Muscle of arm (tissue), 12 donors: ENCODE data around the gene BAK1. TPM values are rescaled to one million over a fixed set of nuclear protein-coding genes. Genes with fewer than 3 reads are reported as not detected.
"Not testable (repeated sequence)": the region's sequence is repeated elsewhere in the genome, so short reads cannot be mapped to it uniquely, and the experiment has no call there.

ENCODE experiments used
- DNase-seq: peaks from one replicate; pipeline ENCODE4 v3.0.0-alpha.2; 2013
- polyA plus RNA-seq, 12 donors: library from polyadenylated mRNA; unstranded; fragments of 120-200 nt; gene quantifications; one replicate each; pipeline ENCODE4 v1.2.1, GENCODE V29; 2013; ENCODE audit not compliant: insufficient read length in 12 of 12

The BAK1 gene
- polyA plus RNA-seq, 12 donors: 9.9 to 26.6 (median 17.7) TPM; not detected in 1

DNA sequence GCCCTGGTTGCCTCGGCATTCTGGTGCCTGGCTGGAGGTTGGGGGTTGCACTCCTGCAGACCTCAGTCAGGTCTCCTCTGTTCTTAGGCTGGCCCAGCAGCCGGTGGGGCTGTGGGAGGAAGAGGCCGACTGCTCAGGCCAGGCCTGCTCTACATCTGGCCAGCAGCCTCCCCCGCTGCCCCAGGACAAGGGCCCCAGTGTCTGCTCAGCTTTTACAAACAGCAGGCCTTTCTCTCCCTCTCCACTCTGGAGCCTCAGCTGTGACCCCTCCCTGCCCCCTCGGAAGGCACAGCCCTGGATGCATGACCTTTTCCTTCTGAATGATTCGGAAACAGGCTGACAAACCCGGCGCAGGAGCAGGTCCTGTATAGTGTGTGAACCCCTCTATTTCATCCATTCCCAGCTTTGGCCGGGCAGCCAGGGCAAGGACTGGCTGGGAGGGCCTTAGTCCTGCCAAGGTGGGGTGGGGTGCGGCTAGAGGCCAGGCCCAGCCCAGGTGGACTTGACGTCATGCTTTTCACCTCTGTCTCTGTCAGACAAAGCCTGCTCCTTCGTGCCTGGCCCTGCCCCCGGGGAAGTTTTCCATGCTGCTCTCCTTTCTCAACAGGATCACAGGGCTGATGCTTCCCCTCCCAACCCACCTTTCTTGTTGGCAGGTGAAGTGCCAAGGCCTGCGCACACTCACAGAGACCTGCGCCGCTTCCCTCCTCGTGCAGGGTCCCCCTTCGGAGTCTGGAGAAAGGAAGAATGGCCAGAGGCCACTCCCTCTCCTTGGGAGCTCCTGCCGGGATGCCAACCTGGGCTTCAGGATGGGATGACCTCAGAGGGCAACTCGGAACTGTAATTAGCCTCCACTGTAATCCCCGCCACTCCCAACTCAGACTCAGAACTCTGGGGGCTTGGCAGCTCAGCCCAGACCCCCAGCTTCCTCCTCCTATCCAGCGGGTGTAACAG, 31.0 kb upstream of the BAK1 start:
- no peak for DNase-seq

DNA sequence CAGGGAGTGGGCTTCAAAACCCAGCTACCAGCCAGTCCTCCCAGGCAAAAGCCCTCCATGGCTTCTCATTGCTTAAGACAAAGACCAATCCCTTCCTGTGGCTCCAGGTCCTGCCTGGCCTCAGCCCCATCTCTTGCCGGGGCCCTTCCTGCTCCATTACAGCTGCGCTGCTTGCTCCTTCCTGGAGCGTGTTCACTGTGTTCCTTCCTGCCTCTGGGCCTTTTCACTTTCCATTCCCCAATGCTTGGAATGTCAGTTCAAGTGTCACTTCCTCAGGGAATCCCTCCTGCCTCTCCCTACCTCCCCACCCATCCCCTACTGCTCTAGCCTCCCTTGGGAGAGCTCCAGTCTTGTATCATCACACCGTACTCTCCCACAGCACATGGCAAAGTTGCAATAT, 30.0 kb upstream of the BAK1 start:
- no peak for DNase-seq

DNA sequence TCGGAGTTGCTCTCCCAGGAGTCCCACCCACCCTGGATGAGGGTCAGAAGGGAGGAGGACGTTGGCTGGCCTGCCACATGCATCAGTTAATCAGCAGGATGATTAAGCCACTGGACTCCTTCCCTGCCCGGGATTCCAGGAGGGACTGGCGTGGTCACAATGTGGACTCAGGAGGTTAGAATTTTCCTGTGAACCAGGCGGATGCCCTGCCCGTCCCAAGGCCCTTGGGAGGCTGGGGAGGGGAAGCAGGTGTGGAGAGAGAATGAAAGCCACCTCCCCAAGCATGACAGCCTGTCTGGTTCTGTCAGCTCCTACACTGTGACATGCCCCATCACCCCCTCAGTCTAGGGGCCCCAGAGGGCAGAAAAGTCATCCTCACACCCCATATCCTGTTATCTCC, 29.5 kb upstream of the BAK1 start:
- no peak for DNase-seq

DNA sequence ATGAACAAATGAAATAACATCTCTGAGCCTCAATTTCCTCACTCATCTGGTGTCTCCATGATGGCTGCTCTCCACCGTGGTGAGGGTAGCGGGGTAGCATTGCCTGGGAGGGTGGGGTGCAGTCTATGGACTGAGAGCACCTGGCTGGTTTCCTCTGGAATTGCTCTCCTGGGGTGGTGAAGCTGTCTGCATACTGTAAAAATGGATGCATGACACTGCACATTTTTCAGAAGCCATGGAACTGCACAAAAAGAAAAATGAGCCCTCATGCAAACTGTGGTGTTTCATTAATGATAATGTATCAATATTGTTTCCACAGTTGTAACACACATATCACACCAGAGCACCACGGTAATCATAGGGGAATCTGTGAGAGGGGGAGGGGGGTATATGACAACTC, 28.9 kb upstream of the BAK1 start:
- no peak for DNase-seq

DNA sequence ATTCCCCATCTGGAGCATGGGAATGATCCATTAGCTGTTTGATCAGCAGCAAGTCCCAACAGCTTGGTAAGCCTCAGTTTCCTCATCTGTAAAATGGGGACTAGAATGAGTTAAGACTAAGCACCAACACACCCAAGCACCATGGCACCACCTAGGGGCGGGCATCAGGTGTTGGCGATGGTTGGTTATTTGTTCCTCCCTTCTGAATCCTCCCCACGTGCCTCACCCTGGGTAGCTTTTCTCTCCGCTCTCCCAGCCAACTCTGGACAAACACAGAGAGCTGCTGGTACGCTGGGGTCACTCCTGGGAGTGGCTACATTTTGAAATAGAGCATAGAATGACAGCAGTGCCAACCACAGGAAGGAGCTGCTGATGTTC, 27.7 kb upstream of the BAK1 start:
- DNase-seq: no peak

DNA sequence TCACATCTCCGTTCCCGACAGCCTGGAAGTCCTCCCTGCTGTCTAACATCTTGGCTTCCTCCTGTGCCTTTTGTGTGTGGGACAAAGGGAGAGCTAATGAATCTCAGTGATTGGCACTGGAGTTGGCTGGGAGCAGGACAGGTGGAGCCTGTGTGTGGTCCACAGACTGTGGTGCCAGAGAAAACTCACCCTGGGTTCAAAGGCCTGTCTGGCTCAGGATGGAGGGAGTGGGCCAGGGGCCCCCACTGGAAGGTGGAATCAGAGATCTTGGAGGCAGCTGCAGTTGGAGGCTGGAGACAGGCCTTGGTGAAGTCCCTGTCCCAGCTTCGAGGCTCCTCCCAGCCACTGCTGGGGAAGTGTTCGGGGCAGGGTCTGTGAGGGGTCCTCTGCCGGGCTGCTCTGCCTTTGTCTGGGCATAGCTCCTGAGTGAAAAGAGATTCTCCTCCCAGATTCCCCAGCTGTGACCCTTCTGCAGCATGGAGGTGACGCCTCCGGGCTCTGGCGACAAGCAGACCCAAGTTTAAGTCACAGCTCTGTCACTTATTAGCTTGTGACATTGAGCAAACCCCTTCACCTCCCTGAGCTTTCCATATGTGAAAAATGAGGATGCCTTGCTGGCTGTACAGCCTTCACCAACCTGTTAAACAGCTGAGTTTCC, 27.2 kb upstream of the BAK1 start:
- no peak for DNase-seq

DNA sequence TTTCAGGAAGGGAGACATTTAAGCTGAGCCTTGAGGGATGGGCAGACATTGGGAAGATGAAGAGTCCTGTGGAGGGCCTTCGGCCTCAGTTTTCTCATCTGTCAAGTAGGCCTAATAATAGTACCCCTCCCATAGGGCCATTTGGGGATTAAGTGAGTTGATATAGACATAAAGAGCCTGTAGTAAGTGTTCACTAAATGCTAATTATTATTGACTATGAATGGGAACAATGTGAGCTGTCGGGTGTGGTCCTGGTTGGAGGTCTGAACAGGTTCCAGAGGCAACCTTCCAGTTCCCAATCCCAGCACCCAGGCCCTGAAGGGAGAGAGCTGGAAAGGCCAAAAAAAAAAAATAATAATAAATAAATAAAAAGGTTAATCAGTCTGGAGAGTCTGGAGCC, 26.6 kb upstream of the BAK1 start:
- DNase-seq: no peak

DNA sequence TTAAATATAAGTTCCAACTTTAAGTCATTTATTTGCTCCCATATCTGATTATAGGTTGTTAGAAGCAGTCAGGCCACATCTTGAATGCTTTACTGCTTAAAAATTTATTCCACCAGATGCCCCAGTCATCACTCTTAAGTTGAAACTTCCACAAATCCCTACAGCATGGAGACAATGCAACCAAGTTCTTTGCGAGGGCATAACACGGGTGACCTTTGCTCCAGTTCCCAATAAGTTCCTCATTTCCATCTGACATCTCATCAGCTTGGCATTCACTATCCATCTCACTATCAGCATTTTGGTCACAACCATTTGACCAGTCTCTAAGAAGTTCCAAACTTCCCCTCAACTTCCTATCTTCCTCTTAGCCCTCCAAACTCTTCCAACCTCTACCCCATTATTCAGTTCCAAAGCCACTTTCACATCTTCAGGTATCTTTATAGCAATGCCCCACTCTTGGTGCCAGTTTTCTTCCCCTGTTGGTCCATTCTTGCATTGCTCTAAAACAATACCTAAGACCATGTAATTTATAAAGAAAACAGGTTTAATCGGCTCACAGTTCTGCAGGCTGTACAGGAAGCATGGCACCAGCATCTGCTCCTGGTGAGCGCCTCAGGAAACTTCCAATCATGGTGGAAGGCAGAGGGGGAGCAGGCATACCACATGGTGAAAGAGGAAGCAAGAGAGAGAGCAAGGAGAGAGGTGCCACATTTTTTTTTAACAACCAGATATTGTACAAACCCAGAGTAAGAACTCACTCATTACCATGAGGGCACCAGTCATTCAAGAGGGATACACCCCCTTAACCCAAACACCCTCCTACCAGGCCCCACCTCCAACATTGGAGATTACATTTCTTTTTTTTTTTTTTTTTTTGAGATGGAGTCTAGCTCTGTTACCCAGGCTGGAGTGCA, 25.1 kb upstream of the BAK1 start:
- DNase-seq: no peak

DNA sequence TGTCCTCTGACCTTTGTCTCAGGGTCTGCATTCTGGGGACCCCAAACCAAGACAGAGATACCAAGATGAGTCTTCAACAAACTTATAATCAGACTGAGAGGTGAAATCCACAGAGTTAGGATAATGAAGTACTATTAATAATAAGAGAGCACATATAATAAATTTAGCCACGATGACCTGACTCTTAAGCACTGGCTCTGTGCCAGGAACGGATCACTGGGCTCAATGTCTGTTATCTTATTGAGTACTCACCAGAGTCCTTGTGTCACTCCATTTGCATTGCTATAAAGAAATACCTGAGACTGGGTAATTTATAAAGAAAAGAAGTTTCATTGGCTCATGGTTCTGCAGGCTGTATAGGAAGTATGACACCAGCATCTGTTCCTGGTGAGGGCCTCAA, 22.1 kb upstream of the BAK1 start:
- no peak for DNase-seq

DNA sequence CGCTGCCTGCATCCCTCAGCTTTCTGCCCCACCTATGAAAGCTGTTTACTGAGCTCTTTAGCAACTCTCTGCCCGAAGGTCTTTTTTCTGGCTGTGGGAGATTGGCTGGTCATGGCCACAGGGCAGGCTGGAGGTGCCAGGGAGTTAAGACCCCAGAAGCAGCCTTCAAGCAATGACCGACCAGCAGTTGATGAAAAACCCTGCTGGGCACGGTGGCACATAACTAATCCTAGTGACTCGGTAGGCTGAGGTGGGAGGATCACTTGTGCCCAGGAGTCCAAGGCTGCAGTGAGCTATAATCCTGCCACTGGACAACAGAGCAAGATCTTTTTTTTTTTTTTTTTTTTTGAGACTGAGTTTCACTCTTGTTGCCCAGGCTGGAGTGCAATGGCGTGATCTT, 20.7 kb upstream of the BAK1 start:
- no peak for DNase-seq

DNA sequence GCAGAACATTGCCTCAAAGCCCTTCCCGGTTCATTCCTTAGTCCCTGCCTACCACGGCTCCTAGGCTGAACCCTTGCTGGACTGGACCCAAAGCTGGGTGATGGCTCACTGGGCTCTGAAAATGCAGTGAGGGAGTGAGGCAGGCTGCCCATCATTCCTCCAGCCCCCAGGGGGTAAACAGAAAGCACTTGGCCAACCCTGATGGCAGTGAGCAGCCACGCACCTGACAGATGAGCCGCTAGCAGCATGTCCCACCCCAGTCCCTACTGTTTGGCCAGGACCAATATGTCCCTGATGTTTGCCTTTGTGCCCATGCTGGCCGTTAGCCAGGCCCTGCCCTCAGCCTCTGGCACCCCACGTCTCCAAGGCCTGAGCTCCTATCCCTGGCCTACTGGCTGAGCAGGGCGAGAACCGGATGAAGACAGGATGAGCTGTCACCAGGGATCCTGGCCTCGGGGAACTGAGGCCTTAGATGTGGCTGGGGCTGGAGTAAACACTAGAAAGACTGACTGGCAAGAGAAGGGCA, 19.4 kb upstream of the BAK1 start:
- DNase-seq: no peak

DNA sequence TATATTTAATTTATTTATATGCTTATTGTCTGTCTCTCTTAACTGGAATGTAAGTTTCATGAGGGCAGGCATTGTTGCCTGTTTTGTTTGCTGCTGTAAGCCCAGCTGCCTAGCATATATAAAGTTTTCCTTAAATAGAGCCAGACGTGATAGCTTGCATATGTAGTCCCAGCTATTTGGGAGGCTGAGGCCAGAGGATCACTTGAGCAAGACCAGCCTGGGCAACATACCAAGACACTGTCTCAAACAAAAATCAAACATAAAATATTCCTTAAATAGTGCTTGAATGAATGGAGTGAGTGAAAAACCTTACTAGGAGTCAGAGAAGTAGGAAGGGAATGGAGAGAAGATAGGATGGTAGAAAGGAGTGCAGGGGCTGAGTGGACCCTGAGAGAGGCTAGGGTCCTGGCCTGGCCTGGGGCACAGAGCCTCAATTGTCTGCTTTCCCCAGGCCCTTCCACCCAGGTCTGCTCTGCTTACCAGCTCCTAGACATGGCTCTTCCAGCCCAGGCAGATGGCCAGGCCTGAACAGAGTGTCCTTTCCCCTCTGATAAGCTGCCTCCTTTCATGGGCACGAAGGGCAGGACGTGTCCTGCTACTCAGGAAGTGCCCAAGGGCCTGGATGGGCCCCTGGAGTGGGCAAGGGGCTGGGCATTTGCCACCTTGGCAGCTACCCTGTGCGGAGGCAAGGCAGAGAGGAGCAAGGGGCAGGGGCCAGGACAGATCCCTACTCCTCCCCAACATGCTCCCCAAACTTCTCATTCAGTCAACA, 17.7 kb upstream of the BAK1 start:
- no peak for DNase-seq

DNA sequence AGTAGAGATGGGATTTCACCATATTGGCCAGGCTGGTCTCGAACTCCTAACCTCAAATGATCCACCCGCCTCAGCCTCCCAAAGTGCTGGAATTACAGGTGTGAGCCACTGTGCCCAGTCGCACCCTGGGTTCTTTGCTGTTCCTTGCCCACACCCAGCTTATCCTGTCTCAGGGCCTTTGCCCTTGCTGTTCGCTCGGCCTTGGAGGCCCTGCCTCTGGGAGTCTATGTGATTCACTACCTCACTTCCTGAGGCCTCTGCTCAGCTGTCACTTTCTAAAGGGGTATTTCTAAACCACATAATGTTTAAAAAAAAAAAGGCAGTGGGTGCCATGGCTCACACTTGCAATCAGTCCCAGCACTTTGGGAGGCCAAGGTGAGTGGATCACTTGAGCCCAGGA, 16.8 kb upstream of the BAK1 start:
- not testable (repeated sequence) for DNase-seq

DNA sequence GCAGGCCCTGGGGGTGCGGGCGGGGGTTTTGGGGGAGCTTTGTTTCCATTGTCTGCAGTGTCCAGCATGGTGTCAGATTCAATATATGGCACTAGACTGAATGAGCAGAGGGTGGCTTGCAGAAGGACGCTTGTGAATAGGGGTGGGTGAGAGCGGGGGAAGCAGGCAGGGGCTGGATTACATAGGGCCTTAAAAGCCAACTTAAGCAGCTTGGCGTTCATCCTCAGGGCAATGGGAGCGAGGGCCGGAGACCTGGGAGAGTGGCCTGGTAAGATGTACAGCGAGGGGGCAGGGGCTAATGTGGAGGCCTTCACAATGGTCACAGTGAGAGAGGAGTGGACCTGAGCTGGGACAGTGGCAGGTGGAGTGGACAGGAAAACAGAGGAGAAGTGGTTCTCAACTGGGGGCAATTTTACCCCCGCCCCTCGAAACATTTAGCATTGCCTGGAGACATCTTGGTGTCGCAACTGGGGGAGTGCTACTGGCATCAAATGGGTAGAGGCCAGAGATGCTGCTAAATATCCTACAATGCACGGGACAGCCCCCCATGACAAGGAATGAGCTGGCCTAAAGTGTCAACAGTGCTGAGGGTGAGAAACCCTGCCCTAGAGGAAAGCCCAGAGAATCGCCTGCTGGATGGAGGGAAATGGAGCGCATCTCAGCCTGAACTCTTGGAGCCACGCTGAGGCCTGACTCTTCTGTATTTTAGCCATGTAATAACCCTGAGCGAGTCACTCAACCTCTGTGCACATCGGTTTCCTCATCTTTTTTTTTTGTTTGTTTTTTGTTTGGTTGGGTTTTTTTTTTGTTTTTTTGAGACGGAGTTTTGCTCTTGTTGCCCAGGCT, 15.1 kb upstream of the BAK1 start:
- DNase-seq: no peak

DNA sequence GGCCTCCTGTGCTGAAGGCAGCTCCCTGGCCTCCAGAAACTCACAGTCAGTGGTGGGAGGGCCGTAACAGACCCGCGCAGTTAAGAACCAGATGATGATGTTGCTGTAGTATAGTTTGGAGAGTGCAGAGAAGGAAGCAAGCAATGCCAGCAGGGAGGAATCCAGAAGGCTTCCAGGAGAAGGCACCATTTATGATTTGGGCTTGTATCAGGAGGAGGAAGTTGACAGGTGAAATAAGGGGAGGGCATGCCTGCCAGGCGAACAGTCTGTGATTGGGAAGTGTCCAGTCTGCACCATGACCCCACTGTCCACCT, 13.3 kb upstream of the BAK1 start:
- DNase-seq: no peak

DNA sequence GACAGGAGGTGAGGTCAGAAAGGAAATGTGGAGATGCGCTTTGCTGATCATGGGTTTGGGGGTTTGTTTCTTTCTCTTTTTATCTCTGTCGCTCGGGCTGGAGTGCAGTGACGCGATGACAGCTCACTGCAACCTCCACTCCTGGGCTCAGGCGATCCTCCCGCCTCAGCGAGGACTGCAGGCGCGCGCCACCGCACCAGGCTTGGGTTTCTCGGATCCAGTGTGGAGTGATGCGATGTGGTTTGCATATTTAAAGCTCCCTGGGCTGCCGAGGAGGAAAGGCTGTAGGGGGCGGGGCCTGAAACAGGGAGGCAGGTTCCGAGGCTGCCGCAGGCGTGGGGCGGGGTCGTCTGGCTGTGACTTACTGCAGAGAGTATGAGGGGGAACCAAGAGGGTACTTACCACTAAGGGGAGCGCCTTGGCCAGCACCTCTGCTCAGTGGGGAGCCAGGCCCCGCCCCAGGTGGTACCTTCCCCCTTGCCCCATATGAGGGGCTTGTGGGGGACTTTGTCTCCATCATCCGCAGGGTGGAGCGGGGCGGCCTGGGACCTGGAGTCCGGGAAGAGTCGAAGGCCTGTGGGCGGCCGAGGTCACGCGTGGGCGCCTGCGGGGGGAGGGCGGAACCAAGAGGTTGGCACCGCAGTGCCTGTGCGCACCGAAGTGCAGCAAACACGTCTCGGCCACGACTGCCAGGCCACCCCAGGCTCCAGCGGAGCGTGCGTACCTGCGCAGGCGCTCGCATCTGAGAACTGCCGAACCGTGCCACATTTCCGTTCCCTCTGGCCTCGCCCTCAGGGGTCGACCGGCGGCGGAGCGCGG, 12.7 kb upstream of the BAK1 start:
- DNase-seq: no peak

DNA sequence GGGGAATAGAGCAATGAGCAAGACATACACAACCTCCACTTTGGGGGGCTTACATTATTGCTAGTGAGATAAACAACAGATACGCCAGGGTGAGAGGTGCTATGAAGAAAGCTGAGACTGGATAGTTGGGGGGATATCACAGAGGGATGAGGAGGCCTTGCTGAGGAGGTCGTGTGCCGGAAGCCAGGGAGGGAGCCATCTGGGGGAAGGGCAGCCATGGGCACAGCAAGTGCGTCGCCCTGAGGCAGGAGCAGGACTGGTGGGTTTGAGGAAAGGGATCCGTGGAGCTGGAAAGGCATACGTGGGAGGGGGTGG, 12.2 kb upstream of the BAK1 start:
- no peak for DNase-seq

DNA sequence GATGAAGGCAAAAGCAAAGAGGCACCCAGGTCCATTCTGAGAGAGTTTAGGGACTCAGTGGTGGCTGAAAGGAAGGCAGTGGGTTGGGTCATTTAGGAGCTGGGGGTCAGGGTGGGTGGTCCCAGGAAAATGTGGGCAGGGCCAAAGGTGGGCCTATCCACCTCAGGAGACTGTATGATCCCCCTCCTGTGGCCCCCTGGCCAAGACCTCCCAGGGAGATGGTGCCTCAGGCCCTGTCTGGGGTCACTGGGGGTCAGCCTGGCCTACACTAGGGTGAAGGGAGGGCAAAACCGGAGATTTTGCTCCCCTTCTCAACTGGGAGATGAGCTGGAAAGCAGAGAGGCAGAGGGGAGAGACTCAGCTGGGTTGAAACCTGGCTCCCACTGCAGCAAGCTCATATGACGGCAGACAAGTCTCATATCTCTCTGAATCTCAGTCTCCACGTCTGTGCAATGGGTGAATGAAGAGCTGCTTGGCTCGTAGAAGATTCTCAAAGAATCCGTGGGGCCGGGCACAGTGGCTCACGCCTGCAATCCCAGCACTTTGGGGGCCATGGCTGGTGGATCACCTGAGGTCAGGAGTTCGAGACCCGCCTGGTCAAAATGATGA, 11.5 kb upstream of the BAK1 start:
- no peak for DNase-seq

DNA sequence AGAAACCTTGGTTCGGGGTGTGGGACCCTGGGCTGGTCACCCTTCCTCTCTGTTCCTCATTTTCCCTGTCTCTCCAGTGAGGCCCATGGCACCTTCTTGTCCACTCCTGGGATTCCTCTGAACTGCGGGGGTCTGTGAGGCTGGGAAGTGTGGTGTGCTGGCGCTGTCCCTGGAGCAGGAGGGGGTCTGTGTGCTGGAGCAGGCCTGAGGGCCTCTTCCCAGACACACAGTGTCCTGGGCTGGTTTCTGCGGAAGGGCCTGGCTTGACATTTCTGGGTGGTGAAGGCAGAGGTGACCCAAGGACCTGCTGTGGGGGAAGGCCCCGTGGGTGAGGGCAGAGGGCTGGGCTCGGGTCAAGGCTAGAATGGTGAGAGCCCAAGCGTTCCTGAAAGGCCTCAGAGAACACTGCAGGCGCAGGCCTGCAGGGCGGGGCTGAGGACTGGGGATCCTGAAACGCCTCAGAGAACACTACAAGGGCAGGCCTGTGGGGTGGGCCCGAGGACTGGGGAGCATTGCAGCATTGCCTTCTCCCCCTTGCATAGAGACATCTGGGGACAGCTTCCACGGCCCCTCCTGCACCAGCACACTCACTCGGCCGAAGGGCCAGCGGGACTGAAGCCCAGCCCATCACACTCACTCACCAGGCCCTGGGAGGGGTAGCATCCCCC, 10.6 kb upstream of the BAK1 start:
- no peak for DNase-seq
